Epithelial cell of prostate (primary cell): ENCODE data around the gene PCTP.
A peak's percentile ranks its signal among the peaks of the same experiment; 100 is the strongest.

ENCODE experiments used
- DNase-seq: peaks from one replicate; pipeline ENCODE4 v3.0.0-alpha.2; 2011; ENCODE audit warnings: low read depth, low spot score
- H3K27ac ChIP-seq: fragments of 450-650 bp; 2 replicates; pipeline ENCODE4 v1.5.1; 2017; ENCODE audit warnings: mild to moderate bottlenecking

PCTP gene

GRCh38 chr17:55726440-55726839, 24.4 kb upstream of the PCTP start:
- no peak overlapping the region for H3K27ac ChIP-seq
- no peak for DNase-seq

- H3K27ac ChIP-seq: peak overlapping the region; percentile 44
- no peak for DNase-seq
Observed at GRCh38 chr17:55727275-55727674, 23.6 kb upstream of the PCTP start.

- no peak for DNase-seq
- peak overlapping the region; percentile 44 for H3K27ac ChIP-seq
Observed at GRCh38 chr17:55727920-55728319, 22.9 kb upstream of the PCTP start.

GRCh38 chr17:55728361-55728760, 22.5 kb upstream of the PCTP start:
- DNase-seq: no peak
- H3K27ac ChIP-seq: peak overlapping the region; percentile 44

- no peak for DNase-seq
- no peak overlapping the region for H3K27ac ChIP-seq
Observed at GRCh38 chr17:55728833-55729232, 22.0 kb upstream of the PCTP start.

- H3K27ac ChIP-seq: no peak overlapping the region
- DNase-seq: no peak
Observed at GRCh38 chr17:55729484-55729883, 21.4 kb upstream of the PCTP start.

GRCh38 chr17:55730380-55730779, 20.5 kb upstream of the PCTP start:
- no peak overlapping the region for H3K27ac ChIP-seq
- DNase-seq: no peak

GRCh38 chr17:55730808-55731207, 20.0 kb upstream of the PCTP start:
- no peak for DNase-seq

GRCh38 chr17:55731586-55732250, 19.1 kb upstream of the PCTP start:
- no peak for DNase-seq
- H3K27ac ChIP-seq: no peak overlapping the region

More at GRCh38 chr17:55730808-55731207, 20.0 kb upstream of the PCTP start:
- H3K27ac ChIP-seq: no peak overlapping the region

GRCh38 chr17:55734128-55734781, 16.6 kb upstream of the PCTP start:
- no peak overlapping the region for H3K27ac ChIP-seq
- no peak for DNase-seq

GRCh38 chr17:55735731-55736405, 15.0 kb upstream of the PCTP start:
- DNase-seq: no peak
- no peak overlapping the region for H3K27ac ChIP-seq

GRCh38 chr17:55737976-55738501, 12.8 kb upstream of the PCTP start:
- no peak for DNase-seq
- no peak overlapping the region for H3K27ac ChIP-seq

- no peak overlapping the region for H3K27ac ChIP-seq
- no peak for DNase-seq
Observed at GRCh38 chr17:55740511-55741355, 10.1 kb upstream of the PCTP start.

GRCh38 chr17:55741356-55741700, 9.5 kb upstream of the PCTP start:
- H3K27ac ChIP-seq: no peak overlapping the region
- DNase-seq: no peak

- peak overlapping the region; percentile 63 for H3K27ac ChIP-seq
- no peak for DNase-seq
Observed at GRCh38 chr17:55742272-55743102, 8.4 kb upstream of the PCTP start.

- peak; percentile 66 for DNase-seq
- peak overlapping the region; percentile 63 for H3K27ac ChIP-seq
Observed at GRCh38 chr17:55743103-55743679, 7.7 kb upstream of the PCTP start.

- DNase-seq: no peak
- no peak overlapping the region for H3K27ac ChIP-seq
Observed at GRCh38 chr17:55745258-55745657, 5.6 kb upstream of the PCTP start.

- DNase-seq: no peak
- no peak overlapping the region for H3K27ac ChIP-seq
Observed at GRCh38 chr17:55746466-55746865, 4.4 kb upstream of the PCTP start.

GRCh38 chr17:55747209-55747608, 3.6 kb upstream of the PCTP start:
- no peak for DNase-seq

More at GRCh38 chr17:55747209-55747608, 3.6 kb upstream of the PCTP start:
- no peak overlapping the region for H3K27ac ChIP-seq
